ENCODE data around the gene CDC14A.

DNA sequence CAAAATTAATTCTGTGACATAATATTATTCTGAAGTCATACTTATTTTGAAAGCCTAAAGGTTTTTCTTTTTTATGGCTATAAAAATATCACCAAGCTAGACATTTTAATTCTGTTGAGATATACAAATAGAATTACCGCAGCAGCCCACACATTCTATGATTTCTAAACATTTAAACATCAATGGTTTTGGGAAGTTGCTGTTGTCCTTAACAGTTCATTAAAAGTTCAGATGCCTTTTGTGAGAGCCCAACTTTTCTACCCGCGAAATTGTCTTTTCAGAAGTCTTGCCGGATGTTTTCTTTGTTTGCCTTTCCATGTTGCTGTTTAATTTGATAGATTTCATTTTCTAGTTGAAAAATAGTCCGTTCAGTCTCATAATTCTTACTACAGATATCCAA, 40.5 kb downstream of the CDC14A start:
- no peak for TF ChIP-seq POLR2A (IDR thresholded peaks at IDR 0.05)
- TF ChIP-seq, protein P1, sequence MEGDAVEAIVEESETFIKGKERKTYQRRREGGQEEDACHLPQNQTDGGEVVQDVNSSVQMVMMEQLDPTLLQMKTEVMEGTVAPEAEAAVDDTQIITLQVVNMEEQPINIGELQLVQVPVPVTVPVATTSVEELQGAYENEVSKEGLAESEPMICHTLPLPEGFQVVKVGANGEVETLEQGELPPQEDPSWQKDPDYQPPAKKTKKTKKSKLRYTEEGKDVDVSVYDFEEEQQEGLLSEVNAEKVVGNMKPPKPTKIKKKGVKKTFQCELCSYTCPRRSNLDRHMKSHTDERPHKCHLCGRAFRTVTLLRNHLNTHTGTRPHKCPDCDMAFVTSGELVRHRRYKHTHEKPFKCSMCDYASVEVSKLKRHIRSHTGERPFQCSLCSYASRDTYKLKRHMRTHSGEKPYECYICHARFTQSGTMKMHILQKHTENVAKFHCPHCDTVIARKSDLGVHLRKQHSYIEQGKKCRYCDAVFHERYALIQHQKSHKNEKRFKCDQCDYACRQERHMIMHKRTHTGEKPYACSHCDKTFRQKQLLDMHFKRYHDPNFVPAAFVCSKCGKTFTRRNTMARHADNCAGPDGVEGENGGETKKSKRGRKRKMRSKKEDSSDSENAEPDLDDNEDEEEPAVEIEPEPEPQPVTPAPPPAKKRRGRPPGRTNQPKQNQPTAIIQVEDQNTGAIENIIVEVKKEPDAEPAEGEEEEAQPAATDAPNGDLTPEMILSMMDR (IDR thresholded peaks at IDR 0.05 in 8 of 11, conservative IDR thresholded peaks at IDR 0.05 in 3 of 11) = no peak
- TF ChIP-seq POLR2AphosphoS5 (IDR thresholded peaks at IDR 0.05) = no peak
